GM21576 (cell line): ENCODE data around the gene HIP1R.
"Not testable (repeated sequence)": the region's sequence is repeated elsewhere in the genome, so short reads cannot be mapped to it uniquely, and the experiment has no call there.

Source experiments
- ATAC-seq: cut with Tn5 transposase; IDR thresholded peaks from one replicate; pipeline ENCODE4 v1.9.1; 2021; ENCODE audit warnings: mild to moderate bottlenecking, moderate library complexity; ENCODE audit not compliant: unreplicated experiment

The HIP1R gene

DNA sequence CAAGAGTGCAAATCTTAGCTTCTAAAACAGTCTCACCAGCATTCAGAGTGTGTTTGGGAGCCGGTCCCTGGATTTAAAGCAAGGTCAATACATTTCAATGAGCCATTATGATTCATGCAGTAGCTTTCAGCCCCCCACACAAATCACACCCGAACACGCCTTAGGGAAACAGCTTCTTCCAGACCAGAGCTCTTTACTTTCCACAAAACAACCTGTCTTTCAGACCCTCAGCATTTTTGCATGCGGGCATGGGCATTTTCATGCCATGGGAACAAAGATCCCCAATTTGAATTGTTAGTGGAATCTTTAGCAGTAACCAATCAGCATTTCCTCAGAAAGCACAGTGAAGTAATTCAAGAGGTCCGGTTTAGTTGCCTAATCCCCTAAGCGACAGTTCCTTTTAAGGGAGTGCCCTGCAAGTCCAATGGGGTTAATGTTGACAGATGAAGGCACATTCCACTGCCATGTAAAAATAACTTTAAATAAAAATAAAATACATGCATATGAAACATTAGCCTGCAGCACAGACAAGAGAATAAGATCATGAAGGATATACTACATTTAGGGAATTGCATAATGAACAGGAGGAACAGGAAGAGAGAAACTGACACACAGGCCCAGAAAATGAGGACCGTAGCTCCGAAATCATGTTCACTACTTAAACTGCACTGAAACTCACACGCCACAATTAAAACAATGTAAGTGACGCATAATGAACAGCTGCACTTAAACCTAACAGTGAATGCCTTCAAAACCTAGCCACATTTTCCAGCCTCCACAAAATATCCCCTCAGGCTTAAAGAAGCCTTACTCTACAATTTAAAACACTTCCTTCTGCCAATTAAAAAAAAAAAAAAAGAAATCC is 56.6 kb downstream of the HIP1R start:
- no peak for ATAC-seq

DNA sequence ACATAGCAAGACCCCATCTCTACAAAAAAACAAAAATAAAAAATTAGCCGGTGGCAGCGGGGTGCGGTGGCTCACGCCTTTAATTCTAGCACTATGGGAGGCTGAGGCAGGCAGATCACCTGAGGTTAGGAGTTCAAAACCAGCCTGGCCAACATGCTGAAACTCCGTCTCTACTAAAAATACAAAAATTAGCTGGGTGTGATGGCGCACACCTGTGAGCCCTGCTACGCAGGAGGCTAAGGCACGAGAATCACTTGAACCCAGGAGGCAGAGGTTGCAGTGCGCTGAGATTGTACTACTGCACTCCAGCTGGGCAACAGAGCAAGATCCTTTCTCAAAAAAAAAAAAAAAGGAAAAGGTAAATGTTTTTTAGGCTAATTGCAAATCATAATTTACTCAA is 57.5 kb downstream of the HIP1R start:
- ATAC-seq = not testable (repeated sequence)

DNA sequence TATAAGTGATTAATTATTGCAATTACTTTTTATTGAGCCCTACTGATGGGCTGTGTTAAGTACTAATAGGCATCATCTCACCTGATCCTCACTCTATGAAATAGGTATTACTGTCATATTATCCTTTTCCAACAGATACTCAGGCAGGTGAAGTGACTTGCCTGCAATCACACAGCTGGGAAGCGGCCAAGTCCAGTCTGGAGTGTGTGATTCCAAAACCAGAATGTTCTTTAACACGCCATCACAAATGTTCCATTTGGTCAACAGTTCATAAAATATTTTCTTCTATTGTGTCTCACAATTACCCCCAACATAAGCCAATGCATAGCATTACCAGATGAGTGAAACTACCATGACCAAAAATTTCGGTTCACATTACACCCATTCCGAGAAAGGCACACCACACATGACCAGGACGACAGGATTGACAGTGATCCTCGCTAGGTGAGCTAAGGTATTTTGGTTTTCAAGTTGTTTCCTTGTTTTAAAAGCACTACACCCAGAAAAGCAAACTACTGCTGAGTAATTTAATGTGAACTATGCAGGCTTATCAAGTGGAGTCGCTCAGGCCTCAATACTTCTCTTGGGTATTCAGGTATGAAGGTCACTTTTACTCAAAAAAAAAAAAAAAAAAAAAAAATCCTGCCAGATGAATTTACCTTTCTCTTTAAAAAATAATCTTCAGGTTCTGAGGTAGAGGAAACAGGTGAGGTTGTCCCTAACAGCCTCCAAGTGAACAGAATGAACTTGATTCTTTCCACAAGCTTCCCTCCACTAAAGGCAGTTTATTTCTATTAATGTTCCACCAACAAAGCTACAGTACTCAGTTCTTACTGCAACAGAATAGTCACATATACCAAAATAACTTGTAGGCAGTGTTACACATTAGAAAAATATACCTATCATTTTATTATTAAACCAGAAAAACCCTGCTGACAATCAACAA is 58.2 kb downstream of the HIP1R start:
- no peak for ATAC-seq

DNA sequence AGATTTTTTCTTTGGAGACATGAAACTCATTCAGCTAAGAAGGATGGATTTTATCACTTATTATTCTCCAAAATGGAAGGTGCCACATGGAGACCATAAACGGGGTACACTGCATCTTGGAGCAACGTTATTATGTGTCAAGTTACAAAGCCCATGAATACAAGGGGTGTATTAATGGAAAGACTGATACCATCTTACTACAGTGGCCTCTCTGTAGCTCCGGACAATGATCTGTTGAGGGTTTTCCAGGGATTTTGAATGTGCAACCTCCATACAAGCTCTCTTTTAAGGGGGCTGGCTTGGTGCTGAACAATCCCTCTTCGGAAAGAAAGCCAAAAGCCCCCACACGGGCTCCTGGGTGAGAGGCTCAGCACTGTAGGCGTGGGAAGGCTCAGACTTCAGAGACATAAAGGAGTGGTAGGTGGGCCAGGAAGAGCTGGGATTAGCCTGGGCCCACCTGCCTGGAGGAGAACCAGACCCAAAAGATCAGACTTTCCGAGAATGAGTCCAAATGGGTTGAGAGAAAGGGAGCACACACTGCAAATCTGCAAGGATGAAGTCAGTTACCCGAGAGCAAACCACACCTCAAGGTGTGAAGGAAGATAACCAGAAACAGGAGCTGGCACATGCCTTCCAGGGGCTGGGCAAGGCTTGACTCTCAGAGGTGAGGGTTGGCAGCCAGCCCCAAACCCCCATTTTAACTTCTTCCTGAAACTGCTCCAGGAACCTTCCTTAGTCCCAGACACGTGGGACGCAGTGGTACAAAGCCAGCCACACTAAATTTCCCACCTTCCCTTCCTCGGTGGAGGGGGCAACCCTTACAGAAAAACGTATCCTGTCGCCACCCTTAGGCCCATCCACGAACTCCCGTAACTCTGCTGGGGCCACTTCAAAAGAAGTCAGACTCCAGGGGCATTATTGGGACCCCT is 59.2 kb downstream of the HIP1R start:
- ATAC-seq = no peak

DNA sequence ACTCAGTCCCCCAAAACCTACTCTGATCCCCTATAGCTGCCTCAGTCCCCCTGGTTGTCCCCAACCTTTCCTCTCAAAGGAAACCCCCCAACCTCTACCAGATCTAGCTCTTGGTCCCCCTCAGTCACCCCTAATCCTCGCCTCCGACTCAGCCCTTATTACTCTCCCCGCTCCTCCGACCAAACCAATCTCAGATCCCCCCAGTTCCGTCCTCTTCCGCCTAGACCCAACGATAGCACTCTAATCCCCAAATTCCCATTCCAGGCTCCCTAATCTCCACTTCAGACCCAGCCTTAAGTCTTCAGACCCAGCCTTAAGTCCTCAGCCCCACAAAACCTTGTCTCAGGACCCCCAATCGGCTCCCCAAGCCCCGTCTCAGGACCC is 60.1 kb downstream of the HIP1R start:
- ATAC-seq = no peak

DNA sequence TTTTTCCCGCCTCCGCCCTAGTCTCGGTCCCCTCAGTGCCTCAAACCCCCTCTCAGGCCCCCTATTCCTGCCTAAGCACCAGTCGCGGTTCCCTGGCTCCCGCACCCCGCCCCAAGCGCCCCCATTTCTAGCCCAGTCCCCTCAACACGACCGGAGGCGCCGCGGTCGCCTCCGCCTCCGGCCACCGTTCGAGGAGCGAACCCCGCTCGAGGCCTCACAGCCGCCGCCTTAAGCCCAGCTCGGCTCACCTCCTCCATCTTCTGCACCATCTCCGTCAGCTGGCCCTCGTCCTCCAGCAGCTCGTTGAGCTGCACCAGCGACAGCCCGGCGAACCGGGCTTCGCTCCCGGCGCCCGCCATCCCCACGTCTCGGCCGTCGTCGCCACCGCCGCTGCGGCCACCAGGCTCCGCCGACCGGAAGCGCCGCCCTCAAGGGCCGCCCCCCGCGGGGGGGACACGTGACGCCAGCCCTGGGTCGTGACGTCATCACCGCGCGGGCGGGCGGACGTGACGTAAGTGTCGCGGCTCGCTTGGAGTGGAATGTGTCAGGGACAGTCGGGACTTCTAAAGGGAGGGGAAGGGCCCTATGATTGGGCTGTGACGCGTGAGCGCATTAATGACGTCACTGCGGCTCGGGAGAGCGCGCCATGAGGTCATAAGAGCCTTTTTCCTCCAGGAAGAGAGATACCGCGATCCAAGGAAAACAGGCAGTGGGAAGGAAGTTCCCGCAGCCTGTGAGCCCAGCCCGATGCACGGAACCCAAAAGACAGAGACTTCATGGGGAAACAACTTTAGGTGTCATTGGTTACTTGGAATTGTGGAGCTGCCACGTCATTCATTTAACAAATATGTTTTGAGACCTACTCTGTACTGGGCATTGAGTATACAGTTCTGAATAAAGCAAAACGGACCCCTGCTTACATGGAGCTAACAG is 60.7 kb downstream of the HIP1R start, which contains the start of gene VPS37B:
Gene VPS37B (minus strand): TSS at position 421 of the 933 bp plus-strand sequence. CDS start 62 bp downstream, at position 359.
- no peak for ATAC-seq

DNA sequence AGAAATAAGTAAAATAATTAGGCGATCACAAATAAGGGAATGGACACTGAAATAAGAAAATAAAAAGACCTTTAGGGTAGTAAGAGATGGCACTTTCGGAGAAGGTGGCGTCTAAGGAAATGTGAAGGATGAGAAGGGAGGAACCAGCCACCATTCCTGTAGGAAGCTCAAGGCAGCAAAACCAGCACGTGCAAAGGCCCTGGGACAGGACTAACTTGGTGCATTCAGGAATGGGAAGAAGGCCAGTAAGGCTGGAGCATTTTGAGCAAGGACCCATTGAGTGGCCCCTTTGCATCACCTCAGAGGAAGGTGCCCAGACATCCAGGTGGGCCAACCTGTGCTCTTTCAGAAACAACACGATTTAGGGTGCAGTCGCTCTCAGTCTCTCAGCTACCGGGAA is 61.4 kb downstream of the HIP1R start:
- ATAC-seq = no peak

DNA sequence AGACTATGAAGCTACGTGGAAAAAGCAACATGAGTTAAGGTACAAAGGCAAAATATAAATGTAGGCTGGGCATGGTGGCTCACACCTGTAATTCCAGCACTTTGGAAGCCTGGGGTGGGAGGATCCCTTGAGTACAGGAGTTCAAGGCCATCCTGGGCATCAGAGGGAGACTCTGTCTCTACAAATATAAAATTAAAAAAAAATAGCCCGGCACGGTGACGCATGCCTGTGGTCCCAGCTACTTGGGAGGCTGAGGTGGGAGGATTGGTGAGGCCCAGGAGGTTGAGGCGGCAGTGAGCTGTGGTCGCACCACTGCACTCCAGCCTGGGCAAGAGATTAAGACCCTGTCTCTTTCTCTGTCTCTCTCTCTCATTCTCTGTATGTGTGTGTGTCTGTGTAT is 64.6 kb downstream of the HIP1R start:
- ATAC-seq = no peak

DNA sequence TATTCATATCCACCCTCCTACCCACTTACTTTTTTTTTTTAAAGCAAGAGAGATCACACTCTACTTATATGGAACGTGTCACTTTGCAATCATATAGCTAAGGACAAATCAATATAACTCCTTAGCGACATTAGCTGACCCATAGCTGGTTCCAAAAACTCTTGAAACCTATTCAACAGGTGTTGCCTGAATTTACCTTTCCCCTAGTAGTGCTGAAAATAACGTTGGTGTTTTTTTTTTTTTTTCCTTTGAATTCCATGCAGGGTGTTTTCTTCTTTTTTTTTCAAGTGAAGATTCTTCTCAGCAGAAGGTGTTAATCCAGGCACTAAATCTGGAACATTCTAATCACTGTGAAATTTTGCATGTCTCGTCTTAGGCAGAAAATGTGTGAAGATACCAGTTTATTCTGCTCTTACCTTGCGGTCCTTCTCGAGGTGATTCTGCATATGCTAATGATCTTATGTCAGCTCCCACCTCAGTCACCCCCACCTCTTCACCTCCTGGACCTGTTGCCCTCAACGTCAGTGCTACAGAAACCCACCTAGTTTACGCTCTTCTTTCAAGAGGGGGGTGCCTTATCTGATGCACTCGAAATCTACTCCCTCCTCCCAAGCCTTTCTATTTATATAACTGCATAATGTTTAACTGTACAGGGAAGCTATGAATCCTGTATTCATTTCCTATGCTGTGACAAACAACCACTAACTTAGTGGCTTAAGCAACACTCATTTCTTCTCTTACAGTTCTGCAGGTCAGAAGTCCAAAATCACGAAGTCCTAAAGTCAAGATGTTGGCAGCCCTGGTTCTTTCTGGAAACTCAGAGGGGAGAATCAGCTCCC is 67.8 kb downstream of the HIP1R start:
- no peak for ATAC-seq

DNA sequence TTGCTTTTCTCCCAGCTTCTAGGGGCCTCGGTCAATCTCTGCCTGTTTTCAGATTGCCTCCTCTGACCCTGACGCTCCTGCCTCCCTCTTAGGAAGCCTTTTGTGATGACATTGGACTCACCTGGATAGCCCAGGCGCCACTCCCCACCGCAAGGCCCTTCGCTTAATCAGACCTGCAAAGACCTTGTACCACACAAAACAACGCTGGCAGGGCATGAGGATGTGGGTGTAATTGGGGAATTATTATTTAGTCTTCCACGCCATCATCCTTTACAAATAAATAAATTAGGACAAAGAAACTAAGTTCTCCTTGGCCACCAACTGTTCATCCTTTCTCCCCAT is 68.4 kb downstream of the HIP1R start:
- ATAC-seq = no peak

DNA sequence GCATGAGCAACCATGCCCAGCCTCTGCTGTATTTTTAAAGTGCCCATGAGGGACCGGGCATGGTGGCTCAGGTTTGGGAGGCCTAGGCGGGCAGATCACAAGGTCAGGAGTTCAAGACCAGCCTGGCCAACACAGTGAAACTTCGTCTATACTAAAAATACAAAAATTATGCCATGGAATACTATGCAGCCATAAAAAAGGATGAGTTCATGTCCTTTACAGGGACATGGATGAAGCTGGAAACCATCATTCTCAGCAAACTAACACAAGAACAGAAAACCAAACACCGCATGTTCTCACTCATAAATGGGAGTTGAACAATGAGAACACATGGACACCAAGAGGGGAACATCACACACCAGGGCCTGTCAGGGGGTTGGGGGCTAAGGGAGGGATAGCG is 70.0 kb downstream of the HIP1R start:
- not testable (repeated sequence) for ATAC-seq

DNA sequence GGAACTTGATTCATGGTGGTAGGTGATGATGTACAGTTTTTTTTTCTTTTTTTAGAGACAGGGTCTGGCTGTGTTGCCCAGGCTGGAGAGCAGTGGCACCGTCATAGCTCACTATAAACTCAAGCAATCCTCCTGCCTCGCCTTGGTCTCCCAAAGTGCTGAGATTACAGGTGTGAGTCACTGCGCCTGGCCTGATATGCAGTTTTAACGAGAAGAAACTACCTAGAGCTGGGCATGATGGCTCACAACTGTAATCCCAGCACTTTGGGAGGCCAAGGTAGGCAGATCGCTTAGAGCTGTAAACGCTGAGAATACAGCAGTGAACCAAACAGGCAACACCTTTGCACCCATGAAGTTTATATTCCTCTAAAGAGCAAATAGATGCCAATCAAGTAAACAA is 73.7 kb downstream of the HIP1R start:
- no peak for ATAC-seq

DNA sequence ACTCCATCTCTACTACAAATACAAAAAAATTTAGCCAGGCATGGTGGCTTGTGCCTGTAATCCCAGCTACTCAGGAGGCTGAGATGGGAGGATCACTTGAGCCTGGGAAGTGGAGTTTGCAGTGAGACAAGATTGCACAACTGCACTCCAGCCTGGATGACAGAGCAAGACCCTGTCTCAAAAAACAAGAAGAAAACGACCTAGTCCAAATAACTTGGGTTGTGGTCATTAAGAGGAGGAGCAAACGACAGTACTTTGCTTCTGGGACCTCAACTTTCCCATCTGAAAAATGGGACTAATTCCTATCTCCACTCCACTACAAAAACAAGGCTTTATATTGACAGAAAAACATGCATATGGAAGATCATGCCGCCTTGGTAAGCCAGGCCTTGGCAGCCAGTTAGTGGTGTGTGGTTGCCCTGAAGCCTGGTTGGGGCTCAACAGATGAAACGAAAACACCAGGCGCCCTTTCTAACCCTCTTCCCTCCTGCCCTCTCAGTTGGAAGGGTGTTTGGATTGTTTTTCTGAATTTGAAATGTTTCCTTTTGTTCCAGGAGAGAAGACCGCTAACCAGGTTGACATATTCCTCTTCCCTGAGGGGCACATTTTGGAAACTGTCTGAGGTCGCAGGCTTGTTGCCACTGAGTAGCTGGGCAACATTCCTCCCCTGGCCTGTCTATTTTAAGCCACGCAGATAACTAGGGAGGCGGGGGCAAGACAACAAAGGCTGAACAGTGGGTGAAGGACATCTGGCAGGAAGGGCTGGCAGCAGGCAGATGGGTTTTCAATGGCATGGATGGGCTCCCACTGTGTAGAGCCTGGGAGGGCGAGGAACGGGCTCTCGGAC is 74.4 kb downstream of the HIP1R start:
- no peak for ATAC-seq
